NCI-H526 treated with DMSO at 0.1 percent for 48 hours (cell line): Measurements from ENCODE around the gene FAP.

Experiments used
- DNase-seq: peaks from one replicate; lab custom pipeline; 2025; lab: John Stamatoyannopoulos, UW

FAP gene

GRCh38 chr2:162185541-162186232 is 57.6 kb downstream of the FAP start:
- DNase-seq, result no peak

- DNase-seq, result no peak
Measured at GRCh38 chr2:162184821-162185450, 58.3 kb downstream of the FAP start.

GRCh38 chr2:162184359-162184758 is 58.9 kb downstream of the FAP start:
- no peak for DNase-seq

GRCh38 chr2:162182395-162182794 is 60.9 kb downstream of the FAP start:
- DNase-seq, result no peak

- no peak for DNase-seq
Measured at GRCh38 chr2:162177301-162177700, 65.9 kb downstream of the FAP start.

- DNase-seq, result no peak
Measured at GRCh38 chr2:162175714-162176113, 67.5 kb downstream of the FAP start.

- no peak for DNase-seq
Measured at GRCh38 chr2:162174746-162175145, 68.5 kb downstream of the FAP start.

- DNase-seq, result no peak
Measured at GRCh38 chr2:162172802-162173370, 70.4 kb downstream of the FAP start.

GRCh38 chr2:162166745-162167144 is 76.5 kb downstream of the FAP start:
- DNase-seq, result no peak

GRCh38 chr2:162166174-162166573 is 77.1 kb downstream of the FAP start:
- DNase-seq, result no peak

GRCh38 chr2:162164802-162165201 is 78.4 kb downstream of the FAP start:
- DNase-seq, result no peak

- DNase-seq, result no peak
Measured at GRCh38 chr2:162159446-162159845, 83.8 kb downstream of the FAP start.

- no peak for DNase-seq
Measured at GRCh38 chr2:162156149-162156548, 87.1 kb downstream of the FAP start.

GRCh38 chr2:162155093-162155492 is 88.2 kb downstream of the FAP start:
- DNase-seq, result no peak

GRCh38 chr2:162153608-162154224 is 89.5 kb downstream of the FAP start:
- peak; percentile 21 for DNase-seq

- no peak for DNase-seq
Measured at GRCh38 chr2:162152147-162152546, 91.1 kb downstream of the FAP start, which contains the start of gene GCG. Gene GCG (minus strand): TSS chr2:162152247. CDS start chr2:162149178, 3,069 bp downstream.

- no peak for DNase-seq
Measured at GRCh38 chr2:162149940-162150339, 93.3 kb downstream of the FAP start.

- DNase-seq, result no peak
Measured at GRCh38 chr2:162149466-162149865, 93.8 kb downstream of the FAP start.

- no peak for DNase-seq
Measured at GRCh38 chr2:162148956-162149355, 94.3 kb downstream of the FAP start.

GRCh38 chr2:162143969-162144368 is 99.3 kb downstream of the FAP start:
- DNase-seq, result no peak

- no peak for DNase-seq
Measured at GRCh38 chr2:162138310-162138709, 104.9 kb downstream of the FAP start.

GRCh38 chr2:162127422-162127821 is 115.8 kb downstream of the FAP start:
- DNase-seq, result no peak

GRCh38 chr2:162126527-162126926 is 116.7 kb downstream of the FAP start:
- no peak for DNase-seq
